ES-I3 (cell line): ENCODE measurements around the gene OR52B6.

Experiments used
- H3K36me3 ChIP-seq: 2 replicates; pipeline ENCODE4 v1.6.1; 2013; ENCODE audit warnings: mild to moderate bottlenecking, low read length, control low read depth, moderate library complexity; ENCODE audit not compliant: insufficient read depth
- H3K4me1 ChIP-seq: 2 replicates; pipeline ENCODE4 v1.6.1; 2013; ENCODE audit warnings: mild to moderate bottlenecking, control low read depth, low read length; ENCODE audit not compliant: insufficient read depth
- H3K9ac ChIP-seq: 2 replicates; pipeline ENCODE4 v1.6.1; 2013; ENCODE audit warnings: low read depth, mild to moderate bottlenecking, low read length, moderate library complexity
- H3K9me3 ChIP-seq: 2 replicates; pipeline ENCODE4 v1.6.1; 2013; ENCODE audit warnings: mild to moderate bottlenecking, low read length, moderate library complexity; ENCODE audit not compliant: control insufficient read depth, insufficient read depth

The OR52B6 gene

GRCh38 chr11:5580577-5580976 is at the start of gene OR52B6:
Gene OR52B6 (plus strand): TSS chr11:5580877. CDS start chr11:5580877, 0 bp downstream.
- Histone ChIP-seq H3K4me1 (no peaks in the 10 kb centered on the region), H3K9me3 (no peaks in the 10 kb centered on the region), H3K36me3 (no peaks in the 10 kb centered on the region), H3K9ac (no peak within 1 kb of the TSS)

GRCh38 chr11:5531053-5531831 is 49.4 kb upstream of the OR52B6 start:
- H3K9me3 ChIP-seq: no peaks in the 10 kb centered on the region
- H3K9ac ChIP-seq: no peak overlapping the region
- H3K36me3 ChIP-seq: no peaks in the 10 kb centered on the region
- no peaks in the 10 kb centered on the region for H3K4me1 ChIP-seq

- Histone ChIP-seq H3K36me3 (no peaks in the 10 kb centered on the region), H3K9ac (no peak overlapping the region), H3K9me3 (no peaks in the 10 kb centered on the region), H3K4me1 (no peaks in the 10 kb centered on the region)
These were observed 46.6 kb upstream of the OR52B6 start for GRCh38 chr11:5534046-5534445.

GRCh38 chr11:5536482-5536881 is 44.2 kb upstream of the OR52B6 start:
- no peaks in the 10 kb centered on the region for H3K4me1 ChIP-seq
- H3K9ac ChIP-seq: no peak overlapping the region
- H3K36me3 ChIP-seq: no peaks in the 10 kb centered on the region
- H3K9me3 ChIP-seq: no peaks in the 10 kb centered on the region

- H3K4me1 ChIP-seq: no peaks in the 10 kb centered on the region
- H3K36me3 ChIP-seq: no peaks in the 10 kb centered on the region
- H3K9ac ChIP-seq: no peak overlapping the region
- H3K9me3 ChIP-seq: no peaks in the 10 kb centered on the region
These were observed 39.2 kb upstream of the OR52B6 start for GRCh38 chr11:5541427-5541826.

- Histone ChIP-seq H3K9me3 (no peaks in the 10 kb centered on the region), H3K4me1 (no peaks in the 10 kb centered on the region), H3K36me3 (no peaks in the 10 kb centered on the region), H3K9ac (no peak overlapping the region)
These were observed 34.2 kb upstream of the OR52B6 start for GRCh38 chr11:5546457-5546856.

- no peaks in the 10 kb centered on the region for H3K36me3 ChIP-seq
- H3K4me1 ChIP-seq: no peaks in the 10 kb centered on the region
- H3K9me3 ChIP-seq: no peaks in the 10 kb centered on the region
- H3K9ac ChIP-seq: no peak overlapping the region
These were observed 32.7 kb upstream of the OR52B6 start for GRCh38 chr11:5547982-5548381.

GRCh38 chr11:5548440-5548839 is 32.2 kb upstream of the OR52B6 start, which contains the start of gene OR52H1:
Gene OR52H1 (minus strand): TSS chr11:5548540. CDS start chr11:5545505, 3,035 bp downstream.
- H3K9me3 ChIP-seq: no peaks in the 10 kb centered on the region
- no peaks in the 10 kb centered on the region for H3K4me1 ChIP-seq
- H3K36me3 ChIP-seq: no peaks in the 10 kb centered on the region
- no peak within 1 kb of the TSS for H3K9ac ChIP-seq

GRCh38 chr11:5550440-5551095 is 30.1 kb upstream of the OR52B6 start:
- Histone ChIP-seq H3K9me3 (no peaks in the 10 kb centered on the region), H3K4me1 (no peaks in the 10 kb centered on the region), H3K9ac (no peak overlapping the region), H3K36me3 (no peaks in the 10 kb centered on the region)

GRCh38 chr11:5553343-5553742 is 27.3 kb upstream of the OR52B6 start:
- no peaks in the 10 kb centered on the region for H3K36me3 ChIP-seq

GRCh38 chr11:5556596-5557188 is 24.0 kb upstream of the OR52B6 start:
- Histone ChIP-seq H3K9me3 (no peaks in the 10 kb centered on the region), H3K4me1 (peaks cover 5% of the 10 kb centered on the region; the same call in 1 of the 2 replicates), H3K36me3 (no peaks in the 10 kb centered on the region), H3K9ac (no peak overlapping the region)

More at GRCh38 chr11:5553343-5553742, 27.3 kb upstream of the OR52B6 start:
- no peak overlapping the region for H3K9ac ChIP-seq
- H3K9me3 ChIP-seq: no peaks in the 10 kb centered on the region
- H3K4me1 ChIP-seq: peaks cover 5% of the 10 kb centered on the region; the same call in 1 of the 2 replicates

GRCh38 chr11:5557751-5558150 is 22.9 kb upstream of the OR52B6 start:
- Histone ChIP-seq H3K36me3 (no peaks in the 10 kb centered on the region), H3K4me1 (peaks cover 5% of the 10 kb centered on the region; the same call in 1 of the 2 replicates), H3K9ac (no peak overlapping the region), H3K9me3 (no peaks in the 10 kb centered on the region)

- H3K9ac ChIP-seq: no peak overlapping the region
- no peaks in the 10 kb centered on the region for H3K4me1 ChIP-seq
- no peaks in the 10 kb centered on the region for H3K9me3 ChIP-seq
- no peaks in the 10 kb centered on the region for H3K36me3 ChIP-seq
These were observed 16.2 kb upstream of the OR52B6 start for GRCh38 chr11:5564259-5565019.

GRCh38 chr11:5574654-5575053 is 6.0 kb upstream of the OR52B6 start:
- Histone ChIP-seq H3K9ac (no peak overlapping the region), H3K4me1 (no peaks in the 10 kb centered on the region), H3K36me3 (no peaks in the 10 kb centered on the region), H3K9me3 (no peaks in the 10 kb centered on the region)
